Duodenal mucosa (tissue), 2 donors: ENCODE measurements around the gene RRP1.
A peak's percentile ranks its signal among the peaks of the same experiment; 100 is the strongest.

Source experiments
- H3K27ac ChIP-seq: one replicate; pipeline ENCODE4 v1.7.0; 2013; ENCODE audit warnings: low read depth, low read length
- H3K27me3 ChIP-seq, 2 donors: one replicate each; pipeline ENCODE4 v1.7.0; 2013; ENCODE audit warnings: low read length in 2 of 2, control low read depth in 1 of 2; ENCODE audit not compliant: insufficient read depth in 2 of 2, control insufficient read depth in 1 of 2
- H3K36me3 ChIP-seq, 2 donors: one replicate each; pipeline ENCODE4 v1.7.0; 2013; ENCODE audit warnings: low read length in 2 of 2, control low read depth in 1 of 2; ENCODE audit not compliant: insufficient read depth in 2 of 2, control insufficient read depth in 1 of 2
- H3K4me1 ChIP-seq, 2 donors: one replicate each; pipeline ENCODE4 v1.7.0; 2013; ENCODE audit warnings: low read length in 2 of 2, control low read depth in 1 of 2; ENCODE audit not compliant: insufficient read depth in 2 of 2, control insufficient read depth in 1 of 2
- H3K4me3 ChIP-seq, 2 donors: one replicate each; pipeline ENCODE4 v1.7.0; 2013; ENCODE audit warnings: low read length in 2 of 2, low read depth in 1 of 2
- H3K9ac ChIP-seq, 2 donors: one replicate each; pipeline ENCODE4 v1.7.0; 2013; ENCODE audit warnings: low read length in 2 of 2, low read depth in 1 of 2
- H3K9me3 ChIP-seq, 2 donors: one replicate each; pipeline ENCODE4 v1.7.0; 2013; ENCODE audit warnings: low read length in 2 of 2, control low read depth in 1 of 2; ENCODE audit not compliant: control insufficient read depth in 1 of 2

RRP1 gene

DNA sequence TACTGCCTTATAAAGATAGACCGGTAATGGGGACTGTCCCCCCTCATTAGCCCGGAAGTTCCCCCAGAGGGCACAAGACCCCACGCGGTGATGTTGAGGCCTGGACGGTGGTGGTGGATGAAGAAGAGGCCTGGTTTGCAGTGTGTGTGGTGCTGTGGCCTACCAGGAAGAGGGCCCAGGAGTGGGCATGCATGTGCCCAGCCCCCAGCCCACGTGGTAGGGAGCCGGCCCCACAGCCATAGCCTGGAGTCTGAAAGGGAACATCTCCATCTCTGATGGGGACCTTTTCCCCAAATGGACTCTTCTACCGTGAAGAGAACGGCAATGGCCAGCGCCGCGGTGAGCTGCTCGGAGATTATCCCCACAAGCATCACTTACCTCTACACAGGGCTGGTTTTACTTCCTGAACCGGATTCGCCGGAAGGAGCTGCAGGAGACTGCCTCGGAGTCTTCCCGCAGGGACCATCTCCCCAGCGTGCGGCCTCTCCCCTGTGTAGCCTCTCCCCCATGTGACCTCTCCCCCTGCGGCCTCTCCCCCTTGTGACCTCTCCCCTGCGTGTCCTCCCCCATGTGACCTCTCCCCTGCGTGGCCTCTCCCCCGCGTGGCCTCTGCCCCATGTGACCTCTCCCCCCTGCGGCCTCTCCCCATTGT, 20.6 kb downstream of the RRP1 start:
- Histone ChIP-seq H3K36me3 (peaks cover 0 to 4% of the 10 kb centered on the region in 2 donors), H3K27ac (no peak overlapping the region), H3K27me3 (no peaks in the 10 kb centered on the region), H3K4me3 (no peak overlapping the region), H3K9ac (no peak overlapping the region), H3K4me1 (peaks cover 19 to 25% of the 10 kb centered on the region in 2 donors), H3K9me3 (no peaks in the 10 kb centered on the region)

DNA sequence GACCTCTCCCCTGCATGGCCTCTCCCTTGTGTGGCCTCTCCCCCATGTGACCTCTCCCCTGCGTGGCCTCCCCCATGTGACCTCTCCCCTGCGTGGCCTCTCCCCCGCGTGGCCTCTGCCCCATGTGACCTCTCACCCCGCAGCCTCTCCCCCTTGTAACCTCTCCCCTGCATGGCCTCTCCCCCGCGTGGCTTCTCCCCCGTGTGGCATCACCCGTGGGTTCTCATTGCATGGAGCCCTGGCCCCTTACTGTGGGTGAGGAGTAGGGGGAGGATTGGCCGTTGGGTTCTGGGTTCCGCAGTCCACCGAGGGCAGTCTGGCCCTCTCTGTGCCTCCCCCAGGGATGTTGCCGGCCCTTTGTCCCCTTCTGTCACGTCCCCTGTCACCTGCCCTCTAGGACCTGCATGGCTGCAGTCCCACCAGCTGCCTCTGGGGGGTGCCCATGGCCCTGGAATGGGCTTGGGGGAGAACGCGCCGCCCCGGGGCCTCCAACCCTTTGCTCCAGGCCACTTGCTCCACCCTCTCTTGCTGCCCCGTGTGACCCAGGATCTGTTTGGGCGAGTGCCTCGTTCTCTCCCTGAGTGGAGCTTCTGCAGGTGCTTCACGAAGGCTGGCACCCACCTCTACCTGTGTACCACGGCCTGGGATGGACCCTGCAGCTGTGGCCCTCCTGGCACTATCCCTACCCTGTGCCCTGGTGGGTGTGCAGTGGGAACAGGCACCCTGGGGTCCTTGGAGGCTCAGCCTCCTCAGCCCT, 21.3 kb downstream of the RRP1 start:
- H3K27ac ChIP-seq: no peak overlapping the region
- H3K36me3 ChIP-seq: peaks cover 0 to 4% of the 10 kb centered on the region in 2 donors
- peak overlapping the region; percentile 44 to 55 for H3K4me3 ChIP-seq
- H3K4me1 ChIP-seq: peaks cover 19 to 25% of the 10 kb centered on the region in 2 donors
- H3K27me3 ChIP-seq: no peaks in the 10 kb centered on the region
- H3K9ac ChIP-seq: peak overlapping the region in 1 of 2 donors; percentile 32
- no peaks in the 10 kb centered on the region for H3K9me3 ChIP-seq

DNA sequence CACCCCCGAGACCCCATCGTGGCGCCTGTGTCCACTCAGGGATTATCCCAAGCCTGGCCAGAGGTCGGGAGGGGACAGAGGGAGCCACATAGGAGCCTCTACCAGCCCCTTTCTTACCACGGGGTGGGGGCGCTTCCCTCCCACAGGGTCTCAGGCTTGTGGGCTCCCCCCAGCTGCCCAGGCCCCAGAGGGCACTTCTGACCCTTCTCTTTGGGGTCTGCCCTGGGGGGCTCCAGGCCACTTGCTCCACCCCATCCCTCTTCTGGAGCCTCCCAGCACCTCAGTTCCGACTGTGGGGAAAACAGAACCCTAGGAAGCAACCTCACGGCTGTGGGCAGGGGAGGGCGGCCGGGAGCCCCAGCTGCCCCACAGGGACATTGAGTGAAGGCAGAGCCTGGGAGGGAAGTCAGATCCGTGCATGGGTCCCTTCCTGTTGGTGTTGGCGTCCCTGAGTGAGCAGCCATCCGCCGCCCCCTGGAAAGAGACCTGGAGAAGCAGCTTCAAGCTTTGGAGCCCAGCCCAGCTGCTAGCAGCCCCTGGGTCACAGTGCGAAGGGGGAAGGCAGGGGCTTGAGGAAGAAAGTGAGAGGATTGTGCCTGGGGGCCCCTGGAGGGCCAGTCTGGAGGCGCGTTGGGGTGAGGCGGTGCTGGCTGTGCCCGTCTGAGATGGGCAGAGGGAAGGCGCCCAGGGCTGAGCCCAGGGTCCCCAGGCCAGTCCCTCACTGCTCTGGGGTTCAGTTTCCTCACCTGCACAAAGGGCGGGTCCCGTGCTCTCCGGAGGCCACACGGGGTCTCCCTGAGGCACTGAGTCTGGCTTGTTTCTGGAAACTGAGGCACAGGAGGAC, 22.1 kb downstream of the RRP1 start:
- peaks cover 19 to 25% of the 10 kb centered on the region in 2 donors for H3K4me1 ChIP-seq
- H3K36me3 ChIP-seq: no peaks in the 10 kb centered on the region
- peak overlapping the region; percentile 44 to 55 for H3K4me3 ChIP-seq
- no peak overlapping the region for H3K27ac ChIP-seq
- peak overlapping the region in 1 of 2 donors; percentile 32 for H3K9ac ChIP-seq
- H3K27me3 ChIP-seq: no peaks in the 10 kb centered on the region
- H3K9me3 ChIP-seq: no peaks in the 10 kb centered on the region

DNA sequence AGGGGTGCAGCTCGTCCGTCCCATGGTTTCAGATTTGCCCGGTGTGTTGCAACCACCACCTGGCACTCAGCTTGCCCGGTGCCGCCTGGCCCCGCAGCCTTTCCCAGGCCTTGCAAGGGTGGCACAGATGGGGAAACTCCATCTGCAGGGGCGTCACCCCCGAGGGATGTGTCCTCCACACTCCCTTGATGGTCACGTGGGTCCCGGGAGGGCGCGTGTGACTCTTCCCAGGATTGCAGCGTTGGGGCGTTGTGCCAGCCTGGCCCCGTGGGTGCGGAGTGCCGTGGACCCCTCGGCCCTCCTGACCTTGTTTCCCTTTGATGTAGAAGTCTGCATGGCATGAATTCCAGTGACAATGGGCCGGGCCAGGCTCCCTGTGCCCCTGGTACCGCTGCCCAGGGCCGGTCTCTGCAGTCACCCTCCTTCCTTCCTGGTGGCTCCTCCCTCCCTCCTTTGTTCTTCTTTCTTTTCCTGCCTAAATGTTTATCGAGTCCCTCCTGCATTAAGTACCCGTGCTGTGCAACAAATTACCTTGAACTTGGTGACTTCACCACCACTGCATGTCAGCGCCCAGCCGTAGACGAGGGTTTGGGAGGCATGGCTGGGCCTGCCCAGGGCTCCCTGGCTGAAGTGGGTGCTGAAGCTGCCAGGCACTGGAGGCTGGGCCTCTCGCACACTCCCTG, 22.9 kb downstream of the RRP1 start:
- H3K36me3 ChIP-seq: no peaks in the 10 kb centered on the region
- peaks cover 19 to 25% of the 10 kb centered on the region in 2 donors for H3K4me1 ChIP-seq
- no peaks in the 10 kb centered on the region for H3K27me3 ChIP-seq
- no peaks in the 10 kb centered on the region for H3K9me3 ChIP-seq
- H3K9ac ChIP-seq: no peak overlapping the region
- H3K27ac ChIP-seq: no peak overlapping the region
- peak overlapping the region; percentile 31 to 50 for H3K4me3 ChIP-seq

DNA sequence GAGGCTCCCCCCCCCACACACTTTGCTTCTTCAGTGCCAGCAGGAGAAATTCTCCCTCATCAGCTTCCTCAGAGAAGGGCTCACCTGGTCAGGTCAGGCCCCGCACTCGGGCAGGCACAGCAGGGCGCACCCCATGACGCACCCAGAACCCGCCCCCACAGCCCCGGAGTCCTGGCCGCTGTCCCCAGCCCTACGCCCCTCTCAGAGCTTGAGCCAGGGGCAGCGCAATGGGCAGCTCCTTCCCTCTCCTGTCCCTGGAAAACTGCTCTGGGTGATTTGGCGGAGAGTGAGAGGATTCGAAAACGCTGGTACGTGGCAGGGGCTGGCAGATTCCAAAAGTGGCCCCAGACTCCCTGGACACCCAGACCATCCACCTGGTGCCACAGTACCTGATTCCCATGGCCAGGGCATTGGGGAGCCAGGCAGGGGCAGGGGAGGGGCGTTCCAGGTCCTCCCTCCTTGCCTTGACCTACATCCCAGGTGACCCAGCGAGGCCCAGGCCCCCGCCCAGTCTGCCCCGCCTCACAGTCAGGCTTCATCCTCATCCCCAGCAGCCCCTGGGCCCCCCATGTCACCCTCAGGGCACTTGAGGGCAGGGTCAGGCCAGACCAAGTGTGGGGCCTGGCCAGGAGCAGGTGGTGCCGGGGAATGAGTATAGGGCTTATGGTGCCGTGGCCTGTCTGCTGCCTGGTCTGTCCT, 23.7 kb downstream of the RRP1 start:
- Histone ChIP-seq H3K9ac (no peak overlapping the region), H3K9me3 (no peaks in the 10 kb centered on the region), H3K27ac (no peak overlapping the region), H3K4me1 (peaks cover 19 to 29% of the 10 kb centered on the region in 2 donors), H3K36me3 (no peaks in the 10 kb centered on the region), H3K4me3 (no peak overlapping the region), H3K27me3 (no peaks in the 10 kb centered on the region)

DNA sequence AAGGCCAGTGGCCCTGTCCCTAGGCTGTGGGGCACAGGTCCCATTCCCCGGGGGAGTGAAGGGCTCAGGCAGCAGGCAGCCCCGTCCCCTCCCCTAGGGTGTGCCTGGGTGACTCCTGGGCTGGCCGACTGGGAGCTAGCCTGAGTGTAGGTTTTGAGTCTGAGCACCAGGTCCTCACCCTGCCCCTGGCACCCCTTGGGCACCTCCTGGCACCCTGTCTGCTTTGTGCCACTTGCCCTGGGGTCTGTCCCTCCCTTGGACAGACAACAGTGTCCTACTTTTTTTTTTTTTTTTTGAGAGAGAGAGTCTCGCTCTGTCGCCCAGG, 24.2 kb downstream of the RRP1 start:
- peaks cover 2% of the 10 kb centered on the region in 2 donors for H3K9me3 ChIP-seq

DNA sequence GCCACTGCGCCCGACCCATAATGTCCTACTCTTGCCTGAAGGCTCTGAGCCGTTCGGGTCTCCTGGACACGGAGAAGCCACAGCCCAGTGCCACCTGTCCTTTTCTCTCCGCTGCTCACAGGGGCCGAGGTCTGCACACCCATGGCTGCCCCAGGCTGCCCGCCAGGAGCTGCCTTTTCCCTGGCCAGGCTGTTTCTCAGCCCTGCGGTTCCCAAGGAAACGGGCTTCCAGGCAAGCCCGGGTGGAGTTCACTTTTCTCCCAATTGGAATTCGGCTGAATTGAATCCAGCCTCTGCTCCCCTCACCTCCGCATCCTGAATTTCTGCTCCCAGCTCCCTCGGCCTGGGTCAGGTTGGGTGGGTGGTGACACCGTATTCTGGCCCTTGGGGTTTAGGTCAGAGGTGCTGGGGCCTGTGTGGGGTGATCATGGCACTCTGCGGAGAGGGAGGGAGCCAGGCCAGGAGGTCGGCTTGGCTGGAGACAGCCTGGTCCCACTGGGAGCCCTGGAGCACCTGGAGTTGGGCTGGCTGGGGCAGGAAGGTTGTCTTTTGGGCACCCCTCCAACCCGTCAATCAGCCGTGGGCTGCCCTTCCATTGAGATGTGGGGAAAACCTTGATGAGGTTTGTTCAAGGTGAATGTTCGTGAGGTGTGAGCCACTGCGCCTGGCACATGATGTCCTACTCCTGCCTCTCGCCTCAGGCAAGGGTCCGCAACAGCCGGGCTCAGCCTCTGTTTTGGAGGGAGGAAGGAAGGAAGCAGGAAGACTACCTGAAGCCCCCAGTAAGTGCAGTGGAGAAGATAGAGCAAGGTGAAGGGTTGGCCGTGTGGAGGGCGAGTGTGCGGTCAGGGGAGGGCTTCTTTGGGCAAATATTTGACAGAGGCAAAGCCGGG, 25.1 kb downstream of the RRP1 start:
- no peak overlapping the region for H3K9ac ChIP-seq

More for the DNA sequence above, 24.2 kb downstream of the RRP1 start:
- peaks cover 19 to 29% of the 10 kb centered on the region in 2 donors for H3K4me1 ChIP-seq
- H3K4me3 ChIP-seq: no peak overlapping the region
- H3K9ac ChIP-seq: no peak overlapping the region
- H3K27ac ChIP-seq: no peak overlapping the region
- no peaks in the 10 kb centered on the region for H3K27me3 ChIP-seq
- H3K36me3 ChIP-seq: no peaks in the 10 kb centered on the region

DNA sequence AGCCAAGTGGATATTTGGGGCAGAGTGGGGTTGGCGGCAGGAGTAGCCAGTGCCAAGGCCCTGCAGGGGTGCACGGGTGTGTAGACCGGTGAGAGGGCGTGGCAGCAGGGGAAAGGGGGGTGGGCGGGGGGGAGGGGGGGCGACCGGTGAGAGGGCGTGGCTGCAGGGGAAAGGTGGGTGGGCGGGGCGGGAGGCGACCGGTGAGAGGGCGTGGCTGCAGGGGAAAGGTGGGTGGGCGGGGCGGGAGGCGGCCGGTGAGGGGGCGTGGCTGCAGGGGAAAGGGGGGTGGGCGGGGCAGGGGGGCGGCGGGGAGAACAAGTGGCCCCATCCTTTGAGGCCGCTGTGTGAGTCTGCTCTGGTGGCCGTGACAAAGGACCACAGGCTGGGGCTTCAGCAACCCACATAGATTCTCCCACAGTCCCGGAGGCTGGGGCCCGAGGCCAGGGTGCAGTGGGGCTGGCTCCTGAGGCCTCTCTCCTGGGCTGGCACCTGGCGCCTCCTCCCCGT, 25.8 kb downstream of the RRP1 start:
- no peak overlapping the region for H3K4me3 ChIP-seq
- peaks cover 19 to 29% of the 10 kb centered on the region in 2 donors for H3K4me1 ChIP-seq
- H3K27ac ChIP-seq: no peak overlapping the region
- no peaks in the 10 kb centered on the region for H3K27me3 ChIP-seq
- no peaks in the 10 kb centered on the region for H3K36me3 ChIP-seq
- H3K9ac ChIP-seq: no peak overlapping the region
- H3K9me3 ChIP-seq: peaks cover 6 to 7% of the 10 kb centered on the region in 2 donors

More for the DNA sequence above, 25.1 kb downstream of the RRP1 start:
- H3K4me1 ChIP-seq: peaks cover 19 to 29% of the 10 kb centered on the region in 2 donors
- H3K27ac ChIP-seq: no peak overlapping the region
- no peaks in the 10 kb centered on the region for H3K27me3 ChIP-seq
- H3K36me3 ChIP-seq: no peaks in the 10 kb centered on the region
- peaks cover 6 to 7% of the 10 kb centered on the region in 2 donors for H3K9me3 ChIP-seq
- no peak overlapping the region for H3K4me3 ChIP-seq
